Kidney capillary endothelial cell (primary cell): Measurements from ENCODE around the gene TRPV2.

ENCODE experiments used
- DNase-seq: peaks from one replicate; pipeline ENCODE4 v3.0.0-alpha.2; 2018; ENCODE audit warnings: low spot score

TRPV2 gene

DNA sequence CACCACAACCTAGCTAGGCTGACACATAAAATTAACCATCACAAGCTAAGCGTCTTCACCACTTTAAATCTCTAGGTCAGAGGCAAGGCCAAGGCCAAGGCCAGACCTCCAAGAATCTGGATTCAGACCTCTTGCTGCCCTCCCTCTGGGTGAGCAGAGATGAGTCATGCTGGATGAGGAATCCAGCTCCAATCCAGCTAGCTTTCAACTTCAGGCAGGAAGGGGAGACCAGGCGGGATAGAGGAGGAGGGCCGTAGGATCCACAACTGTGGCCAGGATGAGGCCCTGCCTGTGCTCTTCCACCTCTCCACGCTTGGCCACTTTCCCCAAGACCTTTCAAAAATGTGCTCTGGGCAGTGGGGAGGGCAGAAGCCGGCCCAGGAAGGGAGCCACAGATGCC, 61.9 kb downstream of the TRPV2 start:
- peak; percentile 91 for DNase-seq

DNA sequence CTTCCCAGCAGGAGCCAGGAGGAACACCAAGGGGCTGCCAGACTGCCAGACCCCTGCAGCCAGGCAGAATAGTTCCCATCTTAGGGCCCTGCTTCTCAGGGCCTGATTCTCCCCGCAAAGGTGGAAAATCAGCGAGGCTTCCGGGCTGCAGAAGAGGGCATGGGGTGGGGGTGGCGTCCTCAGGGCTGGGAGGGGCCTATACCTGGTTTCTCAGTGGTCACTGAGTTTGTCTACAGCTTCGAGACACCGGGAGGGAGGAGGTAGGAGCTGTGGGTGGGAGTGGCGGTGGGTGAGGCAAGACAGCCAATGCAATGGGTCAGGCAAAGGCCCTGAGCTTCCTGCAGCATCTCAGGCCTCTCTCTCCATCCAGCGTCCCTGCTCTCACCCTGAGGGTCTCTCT, 62.3 kb downstream of the TRPV2 start:
- DNase-seq: no peak

DNA sequence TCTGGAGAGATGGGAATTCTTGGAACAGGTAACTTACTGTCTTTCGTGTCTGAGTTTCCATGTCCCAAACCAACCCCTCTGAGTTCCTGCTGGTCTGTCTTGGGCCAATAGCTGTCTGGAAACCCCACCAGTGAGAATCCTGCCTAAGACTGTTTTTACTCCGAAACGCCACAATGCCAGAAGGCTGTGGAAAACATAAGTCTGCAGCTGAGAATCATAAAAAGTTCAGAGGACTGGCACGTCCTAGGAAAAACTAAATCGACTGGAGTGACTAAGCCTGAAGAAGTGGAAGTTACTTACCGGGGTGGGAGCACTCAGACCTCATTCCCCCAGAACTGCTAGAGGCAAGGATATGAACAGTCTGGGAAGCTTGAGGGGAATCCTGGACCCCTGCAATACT, 63.3 kb downstream of the TRPV2 start:
- no peak for DNase-seq

DNA sequence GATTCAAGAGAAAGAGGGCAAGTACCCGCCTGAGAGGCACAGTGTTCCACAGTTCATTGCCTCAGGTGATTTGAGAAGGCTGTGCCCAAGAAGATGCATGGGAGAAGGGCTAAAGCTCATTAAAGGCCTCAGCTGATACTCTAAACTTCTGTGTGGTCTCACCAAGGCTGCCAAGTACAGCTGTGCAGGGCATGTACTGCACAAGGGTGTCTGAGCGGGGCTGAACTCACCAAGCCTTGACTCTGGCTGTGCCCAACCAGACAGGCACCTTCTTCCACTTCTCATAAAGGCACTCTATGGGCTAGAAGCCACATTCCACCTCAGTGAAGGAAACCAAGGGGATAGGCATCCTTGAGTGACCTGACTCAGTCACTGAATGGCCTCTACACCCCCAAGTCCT, 63.9 kb downstream of the TRPV2 start:
- DNase-seq: no peak

DNA sequence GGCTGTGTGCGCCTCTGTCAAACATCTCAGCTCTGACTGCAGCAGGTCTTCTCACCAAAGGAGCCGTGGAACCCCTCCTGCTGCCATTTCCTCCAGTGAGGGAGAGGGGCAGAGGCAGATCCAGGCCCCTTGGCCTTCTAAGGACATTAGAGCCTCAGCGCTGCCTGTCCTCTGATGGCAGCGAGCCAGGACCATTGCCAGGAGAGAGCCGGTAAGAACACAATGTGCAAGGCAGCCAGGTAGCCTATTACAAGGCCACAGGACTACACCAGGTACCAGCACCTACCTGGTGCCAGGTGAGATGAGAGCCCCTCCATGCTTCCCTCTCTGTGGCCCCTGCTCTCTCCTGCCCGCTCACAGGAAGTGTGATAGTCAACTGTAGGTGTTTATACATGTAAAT, 65.6 kb downstream of the TRPV2 start:
- no peak for DNase-seq

DNA sequence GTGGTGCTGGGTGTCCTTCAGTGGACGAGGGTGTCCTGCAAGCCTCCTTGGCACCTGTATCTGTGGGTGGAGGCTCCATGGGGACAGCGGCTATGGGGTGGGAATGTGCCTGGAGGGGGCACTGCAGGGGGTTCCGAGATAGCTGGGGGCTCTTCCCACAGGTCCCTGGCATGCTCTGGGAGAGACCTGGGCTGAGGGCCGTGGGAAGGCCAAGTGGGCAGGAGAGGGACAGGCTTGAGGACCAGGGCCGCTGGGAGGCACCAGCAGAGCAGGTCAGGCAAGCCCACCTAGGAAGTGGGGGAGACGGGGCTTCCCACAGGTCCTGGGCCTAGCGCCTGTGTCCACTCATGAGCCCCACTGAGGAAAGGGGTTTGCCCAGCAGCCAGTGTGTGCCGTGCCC, 66.9 kb downstream of the TRPV2 start:
- no peak for DNase-seq

DNA sequence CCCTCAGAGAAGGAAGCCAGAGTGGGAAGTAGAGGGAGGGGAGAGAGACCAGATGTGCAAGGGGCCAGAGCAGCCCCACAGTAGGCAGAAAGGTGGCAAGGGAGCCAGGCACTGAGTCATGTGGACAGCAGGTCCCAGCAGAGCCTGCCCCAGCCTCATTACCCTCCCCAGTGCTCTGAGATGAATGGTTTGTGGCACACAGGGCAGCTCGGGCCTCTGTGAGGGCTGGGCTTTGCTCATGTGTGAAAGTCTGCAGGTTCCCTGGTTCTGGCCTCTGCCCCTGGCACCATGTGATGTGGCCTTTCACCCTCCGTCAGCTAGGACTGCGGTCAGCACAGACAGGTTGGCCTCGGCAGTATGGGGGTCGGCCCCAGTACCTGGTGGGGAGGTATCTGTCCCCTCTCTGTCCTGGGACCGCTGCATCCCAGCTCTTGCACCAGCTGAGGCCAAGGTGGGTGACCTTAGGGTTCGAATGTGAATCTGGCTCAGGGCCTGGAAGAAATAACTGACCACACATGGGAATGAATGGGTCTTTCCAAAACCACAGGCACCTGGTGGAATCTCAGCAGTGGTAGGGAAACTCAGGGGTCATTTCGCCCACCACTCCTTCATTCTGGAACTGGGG, 67.8 kb downstream of the TRPV2 start:
- no peak for DNase-seq

DNA sequence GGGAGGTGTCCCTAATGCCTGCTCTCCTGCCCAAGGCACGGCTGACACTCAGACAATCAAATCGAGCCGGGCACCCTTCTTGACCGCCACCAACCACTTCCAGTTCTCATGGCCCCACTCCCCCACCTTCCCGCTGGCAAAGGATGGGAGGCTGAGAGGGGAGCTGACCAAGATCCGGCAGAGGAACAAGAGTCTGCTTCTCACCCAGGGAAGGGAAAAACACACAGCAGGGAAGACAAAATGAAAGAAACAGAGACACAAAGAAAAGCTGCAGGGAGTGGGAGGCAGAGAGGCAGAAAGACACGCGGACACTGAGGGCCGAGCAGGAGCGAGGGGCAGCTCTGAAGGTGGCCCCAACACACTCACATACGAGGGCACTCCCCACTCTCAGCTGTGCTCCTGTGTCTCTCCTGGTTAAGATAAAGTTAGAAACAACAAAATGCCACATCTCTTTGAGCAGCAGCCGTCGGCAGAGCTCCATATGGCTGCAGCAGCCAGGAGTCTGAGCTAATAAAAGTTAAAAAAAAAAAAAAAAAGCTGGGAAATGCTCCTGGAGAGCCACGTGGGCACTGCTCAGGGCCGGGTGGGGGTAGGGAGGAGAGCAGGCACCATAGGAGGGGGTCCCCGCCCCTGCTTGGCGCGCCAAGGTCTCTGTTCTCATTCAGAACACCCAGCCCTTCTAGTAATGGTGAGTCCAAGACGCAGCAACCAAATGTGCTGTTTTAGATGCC, 69.2 kb downstream of the TRPV2 start:
- no peak for DNase-seq
